Amniotic epithelial cell (primary cell): Measurements from ENCODE around the gene MIDN.
"Not testable (repeated sequence)": the region's sequence is repeated elsewhere in the genome, so short reads cannot be mapped to it uniquely, and the experiment has no call there.

ENCODE experiments used
- DNase-seq: peaks from one replicate; pipeline ENCODE4 v3.0.0-alpha.2; 2010; ENCODE audit warnings: low read depth

Gene MIDN

DNA sequence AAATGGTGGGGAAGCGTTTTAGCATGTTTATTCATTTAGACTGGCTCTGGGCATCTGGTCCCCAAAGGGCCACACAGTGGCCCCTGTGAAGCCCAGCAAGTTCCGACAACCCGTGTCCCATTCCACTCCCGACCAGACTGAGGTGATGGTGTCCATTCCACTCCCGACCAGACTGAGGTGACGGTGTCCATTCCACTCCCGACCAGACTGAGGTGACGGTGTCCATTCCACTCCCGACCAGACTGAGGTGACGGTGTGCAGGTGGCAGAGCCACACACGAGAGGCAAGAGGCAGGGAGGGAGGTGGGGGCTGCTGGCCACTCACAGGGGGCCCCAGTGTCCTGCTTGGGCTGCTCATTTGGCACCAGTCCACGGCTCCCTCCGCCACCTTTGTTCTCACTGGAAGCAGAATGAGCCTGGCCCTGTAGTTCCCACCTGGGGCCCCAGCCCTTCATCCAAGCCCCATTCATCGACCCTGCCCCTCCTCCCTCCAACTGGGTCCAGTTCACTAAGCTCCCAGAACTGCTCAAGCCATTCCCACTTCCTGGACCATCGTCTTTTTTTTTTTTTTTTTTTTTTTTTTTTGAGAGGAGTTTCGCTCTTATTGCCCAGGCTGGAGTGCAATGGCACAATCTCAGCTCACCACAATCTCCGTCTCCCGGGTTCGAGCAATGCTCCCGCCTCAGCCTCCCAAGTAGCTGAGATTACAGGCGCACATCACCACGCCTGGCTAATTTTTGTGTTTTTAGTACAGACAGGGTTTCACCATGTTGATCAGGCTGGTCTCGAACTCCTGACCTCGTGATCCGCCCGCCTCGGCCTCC is 1.9 kb upstream of the MIDN start:
- DNase-seq: not testable (repeated sequence)

DNA sequence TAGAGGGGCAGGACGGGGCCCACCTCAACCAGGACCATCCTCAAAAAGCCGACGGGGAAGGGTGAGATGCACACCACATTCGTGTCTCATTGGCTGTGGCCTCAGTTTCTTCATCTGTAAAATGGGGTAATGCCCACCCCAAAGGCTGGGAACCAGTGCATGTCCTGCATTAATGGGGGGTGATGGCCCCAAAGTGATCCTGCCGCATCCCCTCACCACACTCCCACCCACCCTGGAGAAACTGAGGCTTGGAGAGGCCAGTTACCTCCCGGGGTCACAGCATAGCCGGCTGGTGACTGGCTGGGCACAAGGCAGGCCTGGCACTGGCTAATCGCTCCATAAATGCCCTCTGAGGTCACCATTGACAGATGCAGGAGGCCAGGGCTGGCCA is 640 bp upstream of the MIDN start:
- no peak for DNase-seq

DNA sequence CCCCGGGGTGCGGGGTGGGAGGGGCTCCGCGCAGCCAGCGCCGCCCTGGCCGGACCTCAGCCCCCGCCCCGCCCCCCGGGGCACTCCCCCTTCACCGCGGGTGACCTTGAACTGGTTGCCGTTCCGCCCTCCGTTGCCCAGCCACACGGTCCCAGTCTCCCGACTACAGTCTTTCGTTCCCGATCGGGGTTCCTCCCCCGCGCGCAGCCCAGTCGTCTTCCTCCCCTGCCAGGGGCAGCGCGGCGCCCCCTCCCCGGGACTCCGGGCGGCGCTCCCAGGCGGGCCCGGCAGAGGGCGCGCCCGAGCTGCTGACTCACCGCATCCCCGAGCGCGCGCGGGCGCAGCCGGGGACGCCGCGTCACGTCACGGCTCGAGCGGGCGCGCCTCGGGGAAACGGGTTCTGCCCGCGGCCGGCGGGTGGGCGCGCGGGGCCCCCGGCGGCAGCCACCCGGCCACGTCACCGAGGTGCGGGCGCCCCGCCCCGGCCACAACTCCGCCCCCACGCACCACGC is 459 bp downstream of the MIDN start:
- DNase-seq: peak; percentile 67

DNA sequence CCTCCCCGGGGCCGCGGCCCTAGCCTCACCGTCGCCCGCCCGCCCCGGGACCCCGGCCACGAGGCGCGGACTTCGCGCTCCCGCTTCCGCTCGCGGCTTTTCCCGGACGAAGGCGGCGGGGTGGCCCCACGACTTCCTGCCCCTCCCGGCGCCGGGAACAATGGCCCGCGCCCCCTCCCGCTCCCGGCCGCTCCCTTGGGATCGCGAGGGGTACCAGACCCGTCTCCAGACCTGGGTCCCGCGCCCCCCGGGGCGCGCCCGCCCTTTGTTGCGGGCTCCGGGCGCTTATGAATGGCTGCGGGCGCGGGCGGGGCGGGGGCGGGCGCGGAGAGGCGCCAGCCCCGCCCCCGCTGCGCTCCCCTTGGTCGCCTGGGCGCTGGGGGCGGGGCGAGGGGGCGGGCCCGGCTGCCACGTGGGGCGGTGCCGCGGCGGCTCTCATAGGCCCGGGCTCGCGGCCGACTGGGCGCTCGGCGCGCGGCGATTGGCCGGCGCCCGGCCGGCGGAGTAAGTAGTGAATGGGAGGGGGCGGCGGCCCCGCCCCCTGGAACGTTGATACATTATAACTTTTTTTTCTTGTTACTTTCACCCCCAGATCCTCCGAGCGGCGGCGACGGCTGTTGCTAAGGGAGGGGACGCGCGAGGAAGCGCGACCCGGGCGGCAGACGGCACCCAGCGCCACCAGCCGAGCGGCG is 1.1 kb downstream of the MIDN start:
- DNase-seq: peak; percentile 92

DNA sequence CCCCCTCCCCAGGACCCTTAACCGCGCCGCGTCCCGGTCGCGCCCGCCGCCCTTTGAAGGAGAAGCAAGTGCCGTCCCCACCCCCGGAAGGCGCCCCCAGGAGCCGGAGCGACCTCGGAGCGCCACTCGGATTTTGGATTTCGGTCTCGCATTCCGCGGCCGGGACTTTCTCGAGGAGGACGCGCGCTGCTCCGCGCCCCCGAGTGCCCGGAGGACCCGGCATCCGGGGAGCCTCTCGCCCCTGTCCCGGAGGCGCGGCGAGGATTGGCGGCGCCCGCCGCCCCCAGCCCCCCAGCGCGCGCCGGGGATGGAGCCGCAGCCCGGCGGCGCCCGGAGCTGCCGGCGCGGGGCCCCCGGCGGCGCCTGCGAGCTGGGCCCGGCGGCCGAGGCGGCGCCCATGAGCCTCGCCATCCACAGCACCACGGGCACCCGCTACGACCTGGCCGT is 1.6 kb downstream of the MIDN start:
- DNase-seq: no peak

DNA sequence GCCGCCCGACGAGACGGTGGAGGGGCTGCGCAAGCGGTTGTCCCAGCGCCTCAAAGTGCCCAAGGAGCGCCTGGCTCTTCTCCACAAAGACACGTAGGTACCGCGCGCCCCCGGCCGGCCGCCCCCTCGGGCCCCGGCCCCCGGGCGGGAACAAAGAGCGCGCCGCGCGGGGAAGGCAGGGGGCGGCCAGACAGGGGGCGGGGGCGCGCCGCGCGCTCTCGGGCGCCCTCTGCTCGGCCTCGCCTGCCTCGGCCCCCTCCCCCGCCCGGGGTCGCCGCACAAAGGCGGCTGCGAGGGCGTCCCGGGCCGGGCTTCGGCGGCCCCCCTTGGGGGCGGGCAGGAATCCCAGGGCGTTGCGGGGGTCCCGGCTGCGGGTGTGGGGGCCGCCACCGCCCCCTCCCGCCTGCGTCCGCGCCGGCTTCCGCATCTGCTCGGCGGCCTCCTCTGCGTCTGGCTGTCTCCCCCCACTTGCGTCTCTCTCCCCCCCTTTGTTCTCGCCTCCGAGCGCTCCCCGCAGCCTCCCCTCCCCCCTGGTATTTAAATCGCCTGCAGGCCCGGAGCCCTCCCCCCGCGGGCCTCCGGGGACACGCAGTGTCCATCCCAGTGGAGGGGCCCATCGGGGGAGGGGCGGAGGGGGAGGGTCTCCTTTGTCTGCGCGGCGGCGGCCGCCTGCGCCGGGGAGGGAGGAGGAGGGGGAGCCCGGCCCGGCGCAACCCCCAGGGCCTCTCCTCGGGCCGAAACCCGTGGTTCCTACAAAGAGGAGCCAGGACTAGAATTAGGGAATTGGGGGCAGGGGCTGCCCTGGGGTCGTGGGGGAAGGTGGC is 2.3 kb downstream of the MIDN start:
- peak; percentile 77 for DNase-seq

DNA sequence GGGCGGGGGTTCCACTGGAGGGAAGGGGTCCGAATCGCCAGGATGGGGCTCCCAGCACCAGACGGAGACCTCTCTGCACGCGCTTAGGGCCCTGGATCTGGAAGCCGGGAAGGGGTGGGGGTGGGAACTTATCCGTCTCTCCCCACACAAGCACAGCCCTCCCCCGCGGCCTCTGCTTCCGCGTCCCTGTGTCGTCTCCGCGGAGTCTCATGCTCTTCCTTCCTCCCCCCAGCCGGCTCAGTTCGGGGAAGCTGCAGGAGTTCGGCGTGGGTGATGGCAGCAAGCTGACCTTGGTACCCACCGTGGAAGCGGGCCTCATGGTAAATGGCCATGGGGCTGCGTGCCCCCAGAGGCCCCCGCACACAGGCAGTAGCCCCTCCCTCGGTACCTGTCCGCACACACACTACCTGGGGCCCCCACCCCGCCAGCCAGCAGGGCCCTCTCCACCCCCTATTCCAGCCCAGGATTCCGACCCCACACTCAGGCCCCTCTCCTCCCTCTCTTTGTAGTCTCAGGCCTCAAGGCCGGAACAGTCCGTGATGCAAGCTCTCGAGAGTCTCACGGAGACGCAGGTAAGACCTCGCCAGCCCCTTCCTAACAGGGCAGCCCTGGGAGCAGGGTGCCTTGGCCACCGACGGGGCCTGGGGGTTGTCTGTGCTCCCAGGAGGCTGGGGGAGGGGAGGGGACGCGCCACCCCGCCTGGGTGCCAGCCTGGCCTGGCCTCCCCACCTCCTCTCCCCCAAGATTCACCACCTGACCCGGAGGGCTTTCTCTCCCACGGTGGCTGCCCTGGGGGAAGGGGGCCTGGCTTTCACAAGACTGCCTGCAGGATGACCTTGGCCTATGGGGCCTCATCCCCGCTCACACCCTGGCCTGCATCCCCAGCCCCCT is 3.2 kb downstream of the MIDN start:
- peak; percentile 74 for DNase-seq

DNA sequence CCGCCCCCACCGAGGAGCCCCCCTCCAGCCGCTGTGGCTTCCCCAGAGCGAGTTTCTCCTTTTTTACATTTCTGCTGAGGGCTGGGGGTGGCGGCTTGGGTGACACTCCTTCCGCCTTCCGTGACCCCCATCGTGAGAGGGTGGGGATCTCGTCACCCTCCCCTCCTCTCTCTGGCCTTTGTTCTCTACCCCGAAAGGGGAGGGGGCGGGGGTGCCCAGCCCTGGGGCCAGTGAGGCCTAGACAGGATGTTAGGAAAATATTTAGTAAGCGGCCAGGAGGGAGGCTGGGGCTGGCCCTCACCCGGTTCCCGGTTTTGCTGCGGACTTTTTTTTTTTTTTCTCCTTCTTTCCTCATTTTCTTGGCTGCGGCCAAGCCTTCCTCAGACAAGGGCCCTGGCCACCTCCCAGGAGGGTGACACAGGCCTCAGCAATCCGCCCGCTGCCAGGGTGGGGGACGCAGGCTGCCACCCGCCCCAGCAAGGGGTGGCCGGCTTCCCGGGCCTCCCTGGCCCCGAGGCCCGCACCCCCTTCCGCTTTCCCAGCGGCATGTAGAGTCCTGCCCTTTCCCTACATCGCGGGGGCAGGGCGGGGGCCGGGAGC is 3.9 kb downstream of the MIDN start:
- peak; percentile 84 for DNase-seq

DNA sequence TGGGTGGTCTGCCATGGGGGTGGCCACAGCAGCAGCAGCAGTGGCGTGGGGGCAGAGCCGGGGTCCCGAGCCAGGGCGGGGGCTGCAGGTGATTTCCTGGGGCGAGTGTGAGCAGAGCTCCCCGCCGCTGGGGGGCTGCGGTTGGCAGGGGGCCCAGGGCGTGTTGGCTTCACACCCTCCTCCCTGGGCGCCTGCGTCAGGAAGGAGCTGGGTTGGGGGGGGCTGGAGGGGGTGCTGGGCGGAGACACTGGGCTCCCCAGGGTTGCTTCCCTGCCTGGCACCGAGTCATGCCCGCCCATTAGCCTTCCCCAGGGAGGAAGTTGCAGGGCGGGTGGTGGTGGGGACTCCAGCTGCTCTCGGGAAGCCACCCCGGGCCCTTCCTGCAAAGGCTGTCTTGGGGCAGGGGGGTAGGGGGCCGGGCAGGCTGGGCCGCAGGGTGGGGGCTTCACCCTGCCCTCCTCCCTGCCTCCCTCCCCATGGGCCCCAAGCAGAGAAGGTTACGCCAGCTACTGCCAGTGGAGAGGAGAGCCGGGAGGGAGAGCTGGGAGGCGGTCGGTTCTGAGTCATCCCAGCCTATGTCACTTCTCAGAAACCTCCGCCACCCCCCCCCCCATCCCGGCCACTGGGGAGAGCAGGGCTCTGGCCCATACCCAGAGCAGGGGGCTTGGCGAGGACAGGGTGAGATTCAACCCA is 4.6 kb downstream of the MIDN start:
- DNase-seq: peak; percentile 98

DNA sequence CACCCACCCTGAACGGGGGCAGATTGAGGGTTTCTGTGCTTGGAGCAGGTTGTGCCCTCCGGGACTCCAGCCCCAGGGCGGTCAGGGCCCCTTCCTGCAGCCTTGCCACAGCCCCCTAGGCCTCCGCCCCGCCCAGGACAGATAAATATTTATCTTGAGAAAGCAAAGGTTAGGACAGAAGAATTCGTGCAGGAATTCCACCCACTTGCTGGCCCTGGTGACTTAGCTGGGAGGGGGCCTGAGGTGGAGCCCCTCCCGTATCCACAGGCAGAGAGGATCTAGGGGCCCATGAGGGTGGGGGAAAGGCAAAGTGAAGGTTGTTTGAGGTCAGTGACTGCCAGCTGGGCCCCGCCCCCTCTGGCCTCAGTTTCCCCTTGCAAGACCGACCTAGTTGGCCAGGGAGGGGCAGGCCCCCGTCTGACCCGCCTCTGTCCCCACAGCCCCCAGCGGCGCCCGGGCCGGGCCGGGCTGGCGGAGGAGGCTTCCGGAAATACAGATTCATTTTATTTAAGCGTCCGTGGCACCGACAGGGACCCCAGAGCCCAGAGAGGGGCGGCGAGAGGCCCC is 5.2 kb downstream of the MIDN start:
- DNase-seq: peak; percentile 90

DNA sequence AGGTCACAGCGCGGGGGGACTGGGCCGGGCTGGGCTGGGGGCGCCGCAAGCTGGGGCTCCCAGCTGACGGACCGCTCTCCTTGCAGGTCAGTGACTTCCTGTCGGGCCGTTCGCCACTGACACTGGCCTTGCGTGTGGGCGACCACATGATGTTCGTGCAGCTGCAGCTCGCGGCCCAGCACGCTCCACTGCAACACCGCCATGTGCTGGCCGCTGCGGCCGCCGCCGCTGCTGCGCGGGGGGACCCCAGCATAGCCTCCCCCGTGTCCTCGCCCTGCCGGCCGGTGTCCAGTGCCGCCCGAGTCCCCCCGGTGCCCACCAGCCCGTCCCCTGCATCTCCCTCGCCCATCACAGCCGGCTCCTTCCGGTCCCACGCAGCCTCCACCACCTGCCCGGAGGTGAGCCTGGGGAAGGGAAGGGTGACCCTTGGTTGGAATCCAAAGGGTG is 5.7 kb downstream of the MIDN start:
- DNase-seq: no peak

DNA sequence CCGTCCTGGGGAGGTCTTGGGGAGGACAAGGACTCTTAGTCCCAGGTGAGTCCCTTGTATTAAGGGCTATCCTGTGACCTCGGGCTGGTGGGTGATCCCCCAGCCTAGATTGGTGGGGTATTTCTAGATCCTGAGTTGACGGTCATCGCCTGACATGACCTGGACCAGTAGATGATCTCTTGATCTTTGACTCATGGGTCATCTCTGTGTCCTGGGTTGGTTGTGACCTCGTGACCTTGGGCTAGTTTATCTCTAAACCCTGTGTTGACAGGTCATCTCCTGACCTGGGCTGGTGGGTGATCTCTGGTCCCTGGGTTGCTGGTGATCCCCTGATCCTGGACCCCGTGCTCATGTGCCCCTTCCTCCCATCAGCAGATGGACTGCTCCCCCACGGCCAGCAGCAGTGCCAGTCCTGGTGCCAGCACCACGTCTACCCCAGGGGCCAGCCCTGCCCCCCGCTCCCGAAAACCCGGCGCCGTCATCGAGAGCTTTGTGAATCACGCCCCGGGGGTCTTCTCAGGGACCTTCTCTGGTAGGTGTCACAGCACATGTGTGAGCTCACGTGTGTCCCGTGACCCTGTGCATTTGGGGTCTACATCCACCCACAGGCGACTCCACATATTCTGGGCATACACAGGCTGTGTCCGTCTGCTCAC is 6.3 kb downstream of the MIDN start:
- no peak for DNase-seq

DNA sequence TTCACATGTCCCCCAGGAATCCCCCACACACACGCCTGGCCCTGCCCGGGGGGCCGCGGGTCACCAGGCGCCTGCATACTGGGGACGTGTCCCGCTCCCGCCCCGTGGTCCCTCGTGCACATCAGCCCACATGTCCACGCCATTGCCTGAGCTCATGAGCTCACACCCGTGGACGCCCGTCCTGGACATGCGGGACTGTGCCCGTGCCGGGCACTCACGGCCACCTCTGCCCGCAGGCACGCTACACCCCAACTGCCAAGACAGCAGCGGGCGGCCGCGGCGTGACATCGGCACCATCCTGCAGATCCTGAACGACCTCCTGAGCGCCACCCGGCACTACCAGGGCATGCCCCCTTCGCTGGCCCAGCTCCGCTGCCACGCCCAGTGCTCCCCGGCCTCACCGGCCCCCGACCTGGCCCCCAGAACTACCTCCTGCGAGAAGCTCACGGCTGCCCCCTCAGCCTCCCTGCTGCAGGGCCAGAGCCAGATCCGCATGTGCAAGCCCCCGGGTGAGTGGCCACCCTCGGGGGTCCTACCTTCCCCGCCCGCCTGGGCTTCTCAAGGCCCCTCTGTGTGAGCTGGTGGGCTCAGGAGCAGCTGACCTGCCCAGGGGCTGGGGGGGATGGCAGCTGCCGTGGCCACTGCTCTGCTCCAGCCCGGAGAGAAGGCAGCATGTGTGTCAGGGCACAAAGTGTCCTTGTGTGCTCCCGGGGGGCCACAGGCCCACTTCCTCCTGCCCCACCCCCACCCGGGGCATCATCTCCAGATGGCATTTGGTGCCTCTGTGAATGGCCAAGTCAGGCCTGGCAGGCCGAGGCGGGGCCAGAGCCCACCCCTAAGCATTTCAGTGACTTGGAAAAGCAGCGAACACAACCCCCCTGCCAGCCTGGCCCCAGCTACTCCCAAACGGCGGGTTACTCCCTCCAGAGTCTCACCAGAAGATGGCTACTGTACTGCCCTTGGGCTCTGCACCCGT is 7.1 kb downstream of the MIDN start:
- no peak for DNase-seq

DNA sequence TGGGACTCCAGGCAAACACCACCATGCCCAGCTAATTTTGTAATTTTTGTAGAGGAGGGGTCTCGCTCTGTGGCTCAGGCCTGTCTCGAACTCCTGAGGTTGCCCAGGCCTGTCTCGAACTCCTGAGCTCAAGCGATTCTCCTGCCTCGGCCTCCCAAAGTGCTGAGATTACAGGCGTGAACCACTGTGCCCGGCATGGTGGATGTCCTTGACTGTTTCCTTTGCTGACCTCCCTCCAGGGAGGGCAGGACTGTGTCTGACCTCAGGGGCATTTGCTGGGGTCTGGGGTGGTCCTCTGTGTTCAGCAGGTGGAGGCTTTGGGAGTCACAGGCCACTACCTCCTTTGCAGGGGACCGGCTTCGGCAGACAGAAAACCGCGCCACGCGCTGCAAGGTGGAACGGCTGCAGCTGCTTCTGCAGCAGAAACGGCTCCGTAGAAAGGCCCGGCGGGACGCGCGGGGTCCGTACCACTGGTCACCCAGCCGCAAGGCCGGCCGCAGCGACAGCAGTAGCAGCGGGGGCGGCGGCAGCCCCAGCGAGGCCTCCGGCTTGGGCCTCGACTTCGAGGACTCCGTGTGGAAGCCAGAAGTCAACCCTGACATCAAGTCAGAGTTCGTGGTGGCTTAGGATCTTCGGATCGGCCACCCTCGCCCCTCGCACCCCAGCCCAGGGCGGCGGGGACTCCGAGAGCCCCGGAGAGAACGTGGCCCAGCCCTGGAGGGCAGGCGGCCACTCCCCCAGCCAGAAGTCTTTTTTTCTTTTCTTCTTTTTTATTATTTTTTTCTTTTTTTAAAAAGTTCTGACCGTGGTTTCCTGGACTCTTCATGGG is 8.5 kb downstream of the MIDN start:
- DNase-seq: no peak

DNA sequence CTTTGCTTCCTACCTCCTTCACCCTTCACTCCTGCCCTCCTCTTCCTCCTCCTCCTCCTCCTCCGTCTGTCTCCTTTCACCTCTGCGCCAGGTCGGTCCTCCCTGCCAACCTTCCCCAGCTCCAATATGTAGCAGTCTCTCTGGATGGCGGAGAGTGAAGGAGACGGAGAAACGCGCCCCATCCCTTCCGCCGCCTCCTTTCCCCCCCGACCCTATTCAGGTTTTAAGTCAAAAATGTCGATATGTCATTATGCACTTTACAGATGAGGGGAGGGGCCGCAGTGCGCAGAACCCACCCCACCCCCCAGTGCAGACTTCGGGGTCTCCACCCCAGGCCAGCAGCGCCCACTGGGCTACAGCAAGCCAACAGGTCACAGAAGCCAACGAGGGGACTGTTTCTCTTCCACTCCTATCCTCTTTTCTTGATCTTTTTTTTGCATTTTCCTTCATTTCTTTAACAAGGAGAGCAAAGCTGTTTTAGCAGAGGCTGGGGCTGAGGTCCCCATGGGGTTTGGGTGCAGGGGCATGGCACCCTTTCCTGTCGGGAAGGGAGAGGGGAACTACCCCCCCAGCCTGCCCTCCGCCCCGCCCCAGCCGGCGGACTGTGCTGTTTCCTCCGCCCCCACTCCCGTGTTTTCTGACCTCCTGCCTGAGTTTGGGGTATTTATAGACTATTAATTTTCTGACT is 9.2 kb downstream of the MIDN start:
- DNase-seq: no peak

DNA sequence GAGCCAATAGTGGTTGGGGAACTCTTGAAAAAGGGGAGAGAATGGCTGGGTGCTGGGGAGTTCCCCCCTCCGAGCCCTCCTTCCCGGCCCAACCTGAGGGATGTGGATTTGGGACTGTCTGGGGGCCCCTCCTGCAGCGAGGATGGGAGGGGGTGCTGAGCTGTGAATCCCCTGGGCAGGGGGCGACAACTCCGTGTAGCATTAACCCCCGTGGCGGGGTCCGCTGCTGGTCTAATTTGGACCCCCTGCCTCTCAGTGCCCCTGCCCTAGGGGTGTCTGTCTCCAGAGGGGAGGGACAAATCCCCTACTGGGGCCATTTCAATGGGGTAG is 9.7 kb downstream of the MIDN start:
- DNase-seq: no peak

DNA sequence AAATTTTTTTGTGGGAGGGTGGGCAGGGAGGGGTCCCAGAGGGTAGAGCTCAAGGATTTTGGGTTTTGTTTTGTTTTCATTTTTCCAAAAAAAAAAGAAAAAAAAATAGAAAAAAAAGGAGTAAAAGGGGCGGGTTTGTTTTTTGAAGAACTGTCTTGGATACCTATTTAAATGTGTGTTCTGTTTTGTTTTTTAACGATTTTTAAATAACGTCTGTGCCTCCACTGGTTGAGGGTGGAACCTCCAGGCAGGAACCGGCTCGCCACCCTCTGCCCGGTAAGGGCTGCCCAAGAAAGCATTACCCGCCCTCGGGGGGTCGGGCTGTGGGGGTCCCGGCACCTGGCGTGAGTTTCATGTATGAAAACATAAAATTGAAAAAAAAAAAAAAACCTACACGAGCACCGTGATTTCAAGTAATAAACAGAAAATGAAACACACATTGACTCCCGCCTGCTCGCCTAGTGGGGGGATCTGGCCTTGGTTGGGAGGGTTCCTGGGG is 10.4 kb downstream of the MIDN start:
- no peak for DNase-seq
